ENCODE results near the gene TJP1.
A peak's percentile ranks its signal among the peaks of the same experiment; 100 is the strongest.

Gene TJP1

GRCh38 chr15:29690765-29691475 lies 131.3 kb downstream of the TJP1 start:
- TF ChIP-seq, protein P1, sequence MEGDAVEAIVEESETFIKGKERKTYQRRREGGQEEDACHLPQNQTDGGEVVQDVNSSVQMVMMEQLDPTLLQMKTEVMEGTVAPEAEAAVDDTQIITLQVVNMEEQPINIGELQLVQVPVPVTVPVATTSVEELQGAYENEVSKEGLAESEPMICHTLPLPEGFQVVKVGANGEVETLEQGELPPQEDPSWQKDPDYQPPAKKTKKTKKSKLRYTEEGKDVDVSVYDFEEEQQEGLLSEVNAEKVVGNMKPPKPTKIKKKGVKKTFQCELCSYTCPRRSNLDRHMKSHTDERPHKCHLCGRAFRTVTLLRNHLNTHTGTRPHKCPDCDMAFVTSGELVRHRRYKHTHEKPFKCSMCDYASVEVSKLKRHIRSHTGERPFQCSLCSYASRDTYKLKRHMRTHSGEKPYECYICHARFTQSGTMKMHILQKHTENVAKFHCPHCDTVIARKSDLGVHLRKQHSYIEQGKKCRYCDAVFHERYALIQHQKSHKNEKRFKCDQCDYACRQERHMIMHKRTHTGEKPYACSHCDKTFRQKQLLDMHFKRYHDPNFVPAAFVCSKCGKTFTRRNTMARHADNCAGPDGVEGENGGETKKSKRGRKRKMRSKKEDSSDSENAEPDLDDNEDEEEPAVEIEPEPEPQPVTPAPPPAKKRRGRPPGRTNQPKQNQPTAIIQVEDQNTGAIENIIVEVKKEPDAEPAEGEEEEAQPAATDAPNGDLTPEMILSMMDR (IDR thresholded peaks at IDR 0.05; ENCODE audit: low read length, missing control alignments): no peak
- no peak overlapping the region for H3K4me3 ChIP-seq (replicated peaks; ENCODE audit: low read depth, low read length)
- peak; percentile 28 for DNase-seq (ENCODE audit: low read depth)

DNA sequence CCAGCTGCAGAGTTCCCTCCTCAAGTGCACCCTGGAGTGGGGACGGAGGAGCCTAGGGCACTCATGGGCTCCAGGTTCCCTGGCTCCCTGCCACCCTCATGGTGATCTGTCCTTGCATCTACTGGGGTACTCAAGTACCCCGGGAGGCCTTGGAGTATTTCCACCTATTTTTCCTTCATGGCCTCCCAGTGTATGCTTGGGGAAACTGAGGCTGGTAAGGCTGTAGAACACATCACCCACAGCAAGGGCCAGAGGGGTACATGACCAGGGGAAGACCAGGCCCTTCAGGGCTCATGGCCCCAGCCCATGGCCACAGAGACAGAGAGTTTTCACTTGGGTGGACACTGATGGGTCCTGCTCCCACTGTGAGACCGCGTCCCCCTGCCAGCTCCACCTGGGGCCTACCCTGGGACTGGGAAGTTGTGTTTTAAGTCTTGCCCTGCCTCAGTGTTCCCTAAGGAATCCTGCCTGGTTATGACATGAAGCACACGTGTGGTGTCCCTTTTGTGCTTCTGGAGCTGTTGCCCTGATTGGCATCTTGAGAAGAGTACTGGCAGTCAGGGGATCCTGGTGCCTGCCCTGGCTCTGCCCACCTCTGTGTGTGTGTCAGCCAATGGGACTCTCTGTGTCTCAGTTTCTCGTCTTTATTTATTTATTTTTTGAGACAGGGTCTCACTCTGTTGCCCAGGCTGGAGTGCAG lies 132.8 kb downstream of the TJP1 start:
- TF ChIP-seq, protein P1 (IDR thresholded peaks at IDR 0.05; ENCODE audit: low read length, missing control alignments): no peak
- DNase-seq (ENCODE audit: low read depth): no peak
- H3K4me3 ChIP-seq (replicated peaks; ENCODE audit: low read depth, low read length): no peak overlapping the region

DNA sequence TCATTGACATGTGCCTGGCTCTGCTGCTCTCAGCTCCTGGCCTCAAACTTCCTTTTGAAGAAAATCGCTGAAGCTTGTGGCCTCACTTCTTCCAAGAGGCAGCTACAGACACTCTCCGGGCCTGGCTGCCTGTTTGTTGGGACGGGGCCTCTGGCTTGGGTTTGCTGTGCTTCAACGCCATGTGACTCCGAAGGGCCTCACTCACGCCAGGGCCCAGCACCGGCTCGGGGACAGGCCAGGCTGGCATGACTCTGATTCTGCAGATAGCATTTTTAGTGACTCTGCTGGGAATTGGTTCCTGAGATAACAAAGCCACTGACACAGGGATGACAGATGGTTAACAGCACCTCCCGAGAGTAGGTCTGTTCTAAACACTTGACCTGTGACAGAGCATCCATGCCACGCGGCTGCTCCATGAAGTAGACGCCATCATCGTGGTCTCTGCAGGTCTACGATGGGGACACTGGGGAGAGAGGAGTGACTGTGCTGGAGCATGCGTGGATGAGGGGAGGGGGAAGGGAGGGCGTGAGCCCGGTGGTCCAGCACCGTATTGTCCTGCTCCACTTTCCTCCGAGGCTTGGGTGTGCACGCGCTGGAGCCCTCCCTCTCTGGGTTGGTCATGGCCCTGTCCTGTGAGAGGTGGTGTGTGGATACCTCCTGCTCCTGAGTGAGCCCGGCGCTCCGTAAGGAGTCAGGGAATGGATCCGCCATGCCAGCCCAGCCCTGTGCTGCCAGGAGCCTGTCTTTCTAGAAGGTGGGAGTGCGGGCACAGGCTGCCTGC lies 133.6 kb downstream of the TJP1 start:
- TF ChIP-seq, protein P1 (IDR thresholded peaks at IDR 0.05; ENCODE audit: low read length, missing control alignments): no peak
- DNase-seq (ENCODE audit: low read depth): no peak
- no peak overlapping the region for H3K4me3 ChIP-seq (replicated peaks; ENCODE audit: low read depth, low read length)

- DNase-seq (ENCODE audit: low read depth): no peak
- TF ChIP-seq, protein P1 (IDR thresholded peaks at IDR 0.05; ENCODE audit: low read length, missing control alignments): no peak
- no peak overlapping the region for H3K4me3 ChIP-seq (replicated peaks; ENCODE audit: low read depth, low read length)
Measured at GRCh38 chr15:29687939-29688505, 134.2 kb downstream of the TJP1 start.

DNA sequence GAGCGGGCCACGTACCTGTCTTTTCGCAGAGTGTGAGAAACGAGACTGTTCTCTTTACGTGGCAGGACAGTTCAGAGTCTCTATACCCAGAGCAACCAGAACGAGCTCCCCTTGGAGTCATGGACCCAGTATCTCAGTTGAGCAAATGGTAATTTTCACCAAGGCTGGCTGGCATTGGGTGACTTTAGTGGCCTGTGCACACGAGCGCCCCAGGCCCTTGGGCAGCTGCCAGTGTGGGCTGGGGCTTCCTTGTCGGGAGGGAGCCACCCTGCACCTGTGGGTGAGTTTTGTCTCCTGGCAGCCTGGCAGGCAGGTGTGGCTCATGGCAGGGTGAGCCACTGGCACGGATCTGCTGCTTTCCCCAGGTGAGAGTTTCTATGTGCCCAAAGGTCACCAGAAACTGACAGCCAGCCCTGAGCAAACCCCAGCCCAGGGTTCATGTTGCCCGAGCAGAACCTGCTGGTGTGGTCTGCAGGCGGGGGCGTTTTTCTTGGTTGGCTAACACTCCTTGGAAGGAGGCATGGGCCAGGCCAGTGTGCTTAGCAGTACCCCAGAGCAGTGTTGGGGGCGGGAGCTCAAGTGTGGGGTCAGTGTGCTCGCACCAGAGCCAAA lies 135.0 kb downstream of the TJP1 start:
- no peak for DNase-seq (ENCODE audit: low read depth)
- H3K4me3 ChIP-seq (replicated peaks; ENCODE audit: low read depth, low read length): no peak overlapping the region
- TF ChIP-seq, protein P1 (IDR thresholded peaks at IDR 0.05; ENCODE audit: low read length, missing control alignments): no peak

GRCh38 chr15:29686445-29687203 lies 135.6 kb downstream of the TJP1 start:
- no peak for DNase-seq (ENCODE audit: low read depth)
- H3K4me3 ChIP-seq (replicated peaks; ENCODE audit: low read depth, low read length): no peak overlapping the region
- TF ChIP-seq, protein P1 (IDR thresholded peaks at IDR 0.05; ENCODE audit: low read length, missing control alignments): no peak

All from fibroblast of pulmonary artery (primary cell).